GM18873 (cell line): ENCODE results near the gene R3HDM2.

Experiments used
- ATAC-seq: cut with Tn5 transposase; IDR thresholded peaks from one replicate; pipeline ENCODE4 v1.9.1; 2021; ENCODE audit warnings: mild to moderate bottlenecking, moderate library complexity, moderate number of reproducible peaks; ENCODE audit not compliant: unreplicated experiment, low FRiP score

R3HDM2 gene

DNA sequence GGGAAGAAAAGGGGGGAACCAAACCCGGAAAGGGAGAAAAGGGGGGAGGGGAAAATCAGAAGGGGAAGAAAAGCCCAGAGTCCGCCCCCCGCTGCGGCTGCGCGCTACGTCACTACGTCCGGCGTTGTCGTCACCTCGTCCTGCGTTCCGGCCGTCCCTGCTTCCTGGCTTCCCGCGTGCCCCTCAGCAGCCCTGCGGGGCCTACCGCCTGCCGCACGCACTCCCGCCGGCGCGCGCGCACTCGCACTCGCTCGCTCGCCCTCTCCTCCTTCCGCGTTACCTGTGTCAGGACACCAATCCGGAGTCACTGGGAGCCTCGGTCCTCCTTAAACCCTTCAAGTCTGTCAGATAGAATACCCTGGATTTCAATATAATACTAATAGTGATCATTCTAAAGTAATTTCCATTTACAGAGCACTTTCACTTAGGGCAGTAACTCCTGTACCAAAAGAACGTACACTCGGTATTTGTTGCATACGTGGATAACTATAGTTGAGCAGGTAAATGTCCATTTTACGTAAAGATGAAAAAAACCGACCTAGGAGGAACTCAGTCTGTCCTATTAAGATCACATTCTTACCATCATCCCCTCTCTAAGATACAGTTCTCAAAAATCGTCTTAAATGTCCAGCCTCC is at the start of gene R3HDM2:
Gene R3HDM2 (minus strand): TSS at position 113 of the 636 bp plus-strand sequence. CDS start 120,615 bp downstream, outside the sequence.
- peak; percentile 85 for ATAC-seq

- peak; percentile 38 for ATAC-seq
Observed at GRCh38 chr12:57479376-57480115, 48.7 kb upstream of the R3HDM2 start, which contains the start of gene ARHGAP9. Gene ARHGAP9 (minus strand): TSS chr12:57479866. CDS start chr12:57479406, 460 bp downstream.

GRCh38 chr12:57479043-57479375 is 48.2 kb upstream of the R3HDM2 start:
- ATAC-seq = no peak

- ATAC-seq = no peak
Observed at GRCh38 chr12:57477710-57478681, 47.2 kb upstream of the R3HDM2 start.

DNA sequence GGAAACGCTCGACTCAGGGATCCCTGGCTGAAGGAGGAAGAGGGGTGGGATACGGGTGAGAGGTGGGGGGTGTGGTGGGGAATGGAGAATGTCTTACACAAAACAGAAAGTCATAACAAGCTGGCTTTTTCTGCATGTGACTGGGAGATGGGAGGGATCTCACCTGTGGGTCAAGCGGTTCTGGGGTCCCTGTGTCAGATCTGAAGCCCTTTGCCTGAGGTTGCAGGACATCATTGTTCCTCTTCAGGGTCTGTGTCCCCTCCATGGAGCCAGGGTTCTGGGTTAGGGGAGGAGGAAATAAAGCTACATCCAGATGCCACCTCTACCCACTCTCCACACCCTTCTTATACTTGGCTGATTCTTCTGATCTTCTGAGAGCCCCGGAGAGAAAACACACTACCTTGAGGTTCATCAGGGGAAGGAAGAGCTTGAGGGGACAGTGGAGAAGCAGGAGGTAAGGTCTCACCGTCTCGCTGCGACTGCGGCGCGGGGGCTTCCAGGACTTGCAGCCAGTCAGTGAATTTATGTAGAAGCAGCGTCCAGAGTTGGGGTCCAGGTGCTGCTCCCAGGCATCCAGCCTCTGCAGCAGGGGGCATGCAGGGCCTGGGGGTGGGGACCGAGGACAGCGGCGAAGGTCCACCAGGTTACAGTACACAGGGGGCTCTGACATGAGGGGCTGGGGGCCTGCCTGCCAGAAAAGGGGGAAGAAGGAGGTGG is 46.3 kb upstream of the R3HDM2 start:
- ATAC-seq = no peak

GRCh38 chr12:57476162-57476992 is 45.5 kb upstream of the R3HDM2 start:
- no peak for ATAC-seq

- ATAC-seq = no peak
Observed at GRCh38 chr12:57475271-57476161, 44.7 kb upstream of the R3HDM2 start.

DNA sequence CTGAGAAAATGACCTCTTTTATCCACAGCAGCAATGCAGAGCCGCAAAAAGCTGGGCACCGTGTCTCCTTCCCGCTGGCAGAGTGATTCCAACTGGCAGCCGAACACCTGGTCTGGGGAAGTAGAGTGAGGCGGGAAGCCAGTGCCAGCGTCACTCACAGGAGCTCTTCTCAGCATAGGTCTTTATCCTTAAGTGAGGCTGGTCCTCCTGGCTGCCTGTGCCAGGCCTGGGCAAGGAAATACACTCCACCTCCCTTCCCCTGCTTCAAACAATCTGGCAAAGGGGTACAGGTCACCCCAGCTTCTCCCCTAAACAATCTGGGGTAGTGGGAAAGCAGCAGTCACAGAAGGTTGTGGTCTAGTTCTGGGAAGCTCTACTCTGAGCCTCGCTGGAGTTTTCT is 44.0 kb upstream of the R3HDM2 start:
- no peak for ATAC-seq

DNA sequence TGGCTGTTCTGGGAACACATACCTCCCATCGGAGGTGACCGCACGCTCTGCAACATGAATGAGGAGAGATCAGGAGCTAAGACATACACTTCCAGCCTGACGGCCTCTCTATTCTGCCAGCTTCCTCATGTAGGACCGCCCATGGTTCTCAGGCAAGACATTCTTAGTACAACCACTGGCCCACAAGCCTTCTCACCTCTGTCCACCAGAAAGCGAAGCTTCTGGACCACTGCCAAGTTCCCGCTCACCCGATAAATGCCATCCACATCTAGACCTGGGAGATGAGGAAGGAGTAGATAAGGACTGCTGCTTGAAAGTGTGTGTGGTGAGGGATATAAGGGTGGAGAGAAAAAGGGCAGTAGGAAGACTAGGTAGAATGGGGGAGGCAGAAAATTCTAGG is 43.6 kb upstream of the R3HDM2 start:
- ATAC-seq = no peak

- ATAC-seq = no peak
Observed at GRCh38 chr12:57473886-57474285, 43.0 kb upstream of the R3HDM2 start.

DNA sequence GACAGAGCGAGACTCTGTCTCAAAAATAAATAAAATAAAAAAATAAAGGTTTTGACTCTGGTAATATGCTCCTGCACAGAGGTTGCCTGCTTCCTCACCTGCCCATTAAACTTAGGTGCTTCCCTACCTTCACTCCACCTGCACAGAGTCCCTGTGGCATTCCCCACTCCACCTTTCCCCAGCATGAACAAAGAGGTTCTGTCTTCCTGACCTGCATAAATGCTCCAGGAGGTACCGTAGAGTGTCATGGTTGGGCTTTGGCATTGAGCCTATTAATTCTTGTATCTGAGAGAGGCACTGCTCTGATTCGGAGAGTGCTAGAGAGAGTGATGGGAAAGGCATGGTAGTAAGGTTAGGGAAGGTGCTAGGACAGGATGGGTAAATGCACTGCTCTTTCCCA is 42.5 kb upstream of the R3HDM2 start:
- no peak for ATAC-seq

DNA sequence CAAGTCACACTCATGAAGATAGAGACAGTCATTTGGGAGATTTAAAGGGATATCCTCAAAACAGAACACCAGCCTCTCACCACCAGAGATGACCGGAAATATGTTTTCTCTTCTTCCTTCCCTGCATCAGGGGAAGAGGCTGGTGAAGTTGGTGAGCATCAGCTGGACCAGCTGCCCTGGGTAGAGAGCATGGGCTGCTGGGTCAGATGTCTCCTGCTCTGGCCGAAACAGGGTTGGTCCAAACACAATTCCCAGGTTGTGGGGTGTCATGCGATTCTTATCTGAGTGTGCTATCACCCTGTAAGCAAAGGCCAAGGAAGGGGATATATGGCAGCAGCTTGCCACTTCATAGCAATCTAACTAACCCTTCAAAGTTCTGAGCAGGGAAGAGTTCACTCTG is 41.5 kb upstream of the R3HDM2 start:
- ATAC-seq = no peak

GRCh38 chr12:57471661-57472060 is 40.8 kb upstream of the R3HDM2 start:
- ATAC-seq = no peak

DNA sequence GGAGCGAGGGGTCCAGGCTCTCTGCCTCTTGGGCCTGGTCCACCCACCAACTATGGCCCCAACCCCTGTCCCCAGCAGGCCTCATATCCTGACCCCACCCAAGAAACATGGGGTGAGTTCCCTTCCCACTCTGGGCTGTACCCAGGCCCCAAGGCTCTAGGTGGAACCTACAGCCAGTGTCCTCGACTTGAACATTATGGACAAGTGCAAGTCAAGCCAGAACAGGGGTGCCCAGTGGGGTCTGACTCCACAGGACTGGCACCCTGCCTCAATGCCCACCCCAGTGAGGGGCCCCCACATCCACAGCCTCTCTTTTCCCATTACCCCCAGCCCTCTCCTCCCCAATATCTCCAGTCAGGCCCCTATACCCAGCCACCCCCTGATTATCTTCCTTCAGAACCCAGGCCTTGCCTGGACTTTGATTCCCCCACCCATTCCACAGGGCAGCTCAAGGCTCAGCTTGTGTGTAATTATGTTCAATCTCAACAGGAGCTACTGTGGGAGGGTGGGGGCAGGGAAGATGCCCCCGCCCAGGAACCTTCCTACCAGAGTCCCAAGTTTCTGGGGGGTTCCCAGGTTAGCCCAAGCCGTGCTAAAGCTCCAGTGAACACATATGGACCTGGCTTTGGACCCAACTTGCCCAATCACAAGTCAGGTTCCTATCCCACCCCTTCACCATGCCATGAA is 40.3 kb upstream of the R3HDM2 start:
- no peak for ATAC-seq

DNA sequence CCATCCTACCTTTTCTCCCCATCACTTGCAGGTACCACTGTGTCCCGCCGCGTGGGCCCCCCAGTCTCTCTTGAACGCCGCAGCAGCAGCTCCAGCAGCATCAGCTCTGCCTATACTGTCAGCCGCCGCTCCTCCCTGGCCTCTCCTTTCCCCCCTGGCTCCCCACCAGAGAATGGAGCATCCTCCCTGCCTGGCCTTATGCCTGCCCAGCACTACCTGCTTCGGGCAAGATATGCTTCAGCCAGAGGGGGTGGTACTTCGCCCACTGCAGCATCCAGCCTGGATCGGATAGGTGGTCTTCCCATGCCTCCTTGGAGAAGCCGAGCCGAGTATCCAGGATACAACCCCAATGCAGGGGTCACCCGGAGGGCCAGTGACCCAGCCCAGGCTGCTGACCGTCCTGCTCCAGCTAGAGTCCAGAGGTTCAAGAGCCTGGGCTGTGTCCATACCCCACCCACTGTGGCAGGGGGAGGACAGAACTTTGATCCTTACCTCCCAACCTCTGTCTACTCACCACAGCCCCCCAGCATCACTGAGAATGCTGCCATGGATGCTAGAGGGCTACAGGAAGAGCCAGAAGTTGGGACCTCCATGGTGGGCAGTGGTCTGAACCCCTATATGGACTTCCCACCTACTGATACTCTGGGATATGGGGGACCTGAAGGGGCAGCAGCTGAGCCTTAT is 39.6 kb upstream of the R3HDM2 start:
- ATAC-seq = no peak

DNA sequence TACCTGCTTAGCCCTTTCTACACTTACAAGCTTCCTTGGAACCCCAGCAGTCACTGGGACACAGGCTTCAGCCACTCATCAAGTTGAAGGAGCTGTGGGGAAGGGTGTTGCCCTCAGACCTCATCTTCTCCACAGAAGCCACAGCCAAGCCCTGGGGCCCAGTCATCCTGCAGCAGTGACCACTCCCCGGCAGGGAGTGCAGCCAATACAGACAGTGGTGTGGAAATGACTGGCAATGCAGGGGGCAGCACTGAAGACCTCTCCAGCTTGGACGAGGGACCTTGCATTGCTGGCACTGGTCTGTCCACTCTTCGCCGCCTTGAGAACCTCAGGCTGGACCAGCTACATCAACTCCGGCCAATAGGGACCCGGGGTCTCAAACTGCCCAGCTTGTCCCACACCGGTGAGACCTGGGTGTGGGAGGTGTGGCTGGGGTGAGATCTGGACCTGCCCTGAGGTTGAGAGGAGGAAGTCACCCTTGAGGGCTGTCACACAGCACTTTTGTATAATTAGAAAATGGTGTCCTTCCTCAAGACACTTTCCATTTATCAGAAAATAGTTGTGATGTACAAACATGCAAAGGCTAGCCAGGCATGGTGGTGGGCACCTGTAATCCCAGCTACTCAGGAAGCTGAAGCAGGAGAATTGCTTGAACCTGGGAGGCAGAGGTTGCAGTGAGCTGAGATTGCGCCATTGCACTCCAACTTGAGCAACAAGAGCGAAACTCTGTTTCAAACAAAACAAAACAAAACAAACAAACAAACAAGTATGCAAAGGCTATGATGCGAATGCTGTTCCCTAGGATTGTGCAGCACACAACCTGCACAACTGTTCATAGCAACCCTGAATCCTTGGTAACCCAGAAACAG is 38.7 kb upstream of the R3HDM2 start:
- no peak for ATAC-seq
